Stimulated activated CD8-positive, alpha-beta memory T cell treated with anti-CD3 and anti-CD28 coated beads, Interleukin-7, amount 100 ng/mL, for 48 hours (primary cell): ENCODE data around the gene C12orf43.

Source experiments
- DNase-seq, 2 donors: peaks; one replicate each; pipeline ENCODE4 v3.0.0-alpha.2; 2020; ENCODE audit warnings: low read depth in 1 of 2; ENCODE audit errors: extremely low read depth in 1 of 2

The C12orf43 gene

GRCh38 chr12:121000530-121000929 is 15.8 kb downstream of the C12orf43 start:
- DNase-seq: no peak

- no peak for DNase-seq
These were observed 16.8 kb downstream of the C12orf43 start for GRCh38 chr12:120999191-121000120.

GRCh38 chr12:120998435-120998834 is 17.9 kb downstream of the C12orf43 start:
- no peak for DNase-seq

GRCh38 chr12:120997448-120997847 is 18.8 kb downstream of the C12orf43 start:
- no peak for DNase-seq

DNA sequence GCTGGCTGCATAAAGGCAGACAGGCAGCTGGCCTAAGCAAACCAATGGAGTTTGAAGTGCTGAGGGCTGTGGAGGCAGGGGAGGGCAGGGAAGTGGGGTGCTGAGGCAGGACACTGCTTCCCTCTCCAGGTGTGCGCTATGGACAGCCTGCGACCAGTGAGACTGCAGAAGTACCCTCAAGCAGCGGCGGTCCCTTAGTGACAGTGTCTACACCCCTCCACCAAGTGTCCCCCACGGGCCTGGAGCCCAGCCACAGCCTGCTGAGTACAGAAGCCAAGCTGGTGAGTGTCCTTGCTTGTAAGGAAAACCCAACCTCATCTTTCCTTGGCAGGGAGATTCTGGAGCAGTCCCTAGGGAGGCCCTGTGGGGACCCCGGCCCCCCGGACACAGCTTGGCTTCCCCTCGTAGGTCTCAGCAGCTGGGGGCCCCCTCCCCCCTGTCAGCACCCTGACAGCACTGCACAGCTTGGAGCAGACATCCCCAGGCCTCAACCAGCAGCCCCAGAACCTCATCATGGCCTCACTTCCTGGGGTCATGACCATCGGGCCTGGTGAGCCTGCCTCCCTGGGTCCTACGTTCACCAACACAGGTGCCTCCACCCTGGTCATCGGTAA is 20.0 kb downstream of the C12orf43 start:
- DNase-seq: no peak

DNA sequence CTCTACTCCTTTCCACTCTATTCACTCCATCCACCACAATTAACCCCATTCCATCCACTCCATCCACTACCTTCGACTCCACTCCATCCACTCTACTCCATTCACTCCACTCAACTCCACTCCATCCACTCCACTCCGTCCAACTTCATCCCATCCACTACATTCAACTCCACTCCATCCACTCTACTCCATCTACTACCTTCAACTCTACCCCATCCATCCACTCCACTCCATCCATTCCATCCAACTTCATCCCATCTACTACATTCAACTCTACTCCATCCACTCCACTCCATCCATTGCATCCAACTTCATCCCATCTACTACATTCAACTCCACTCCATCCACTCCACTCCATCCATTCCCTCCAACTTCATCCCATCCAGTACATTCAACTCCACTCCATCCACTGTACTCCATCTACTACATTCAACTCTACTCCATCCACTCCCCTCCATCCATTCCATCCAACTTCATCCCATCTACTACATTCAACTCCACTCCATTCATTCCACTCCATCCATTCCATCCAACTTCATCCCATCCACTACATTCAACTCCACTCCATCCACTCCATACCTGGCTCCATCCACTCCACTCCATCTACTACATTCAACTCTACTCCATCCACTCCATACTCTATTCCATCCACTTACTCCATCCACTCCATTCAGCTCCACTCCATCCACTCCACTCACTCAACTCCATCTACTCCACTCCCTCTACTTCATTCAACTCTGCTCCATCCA is 21.5 kb downstream of the C12orf43 start:
- no peak for DNase-seq

DNA sequence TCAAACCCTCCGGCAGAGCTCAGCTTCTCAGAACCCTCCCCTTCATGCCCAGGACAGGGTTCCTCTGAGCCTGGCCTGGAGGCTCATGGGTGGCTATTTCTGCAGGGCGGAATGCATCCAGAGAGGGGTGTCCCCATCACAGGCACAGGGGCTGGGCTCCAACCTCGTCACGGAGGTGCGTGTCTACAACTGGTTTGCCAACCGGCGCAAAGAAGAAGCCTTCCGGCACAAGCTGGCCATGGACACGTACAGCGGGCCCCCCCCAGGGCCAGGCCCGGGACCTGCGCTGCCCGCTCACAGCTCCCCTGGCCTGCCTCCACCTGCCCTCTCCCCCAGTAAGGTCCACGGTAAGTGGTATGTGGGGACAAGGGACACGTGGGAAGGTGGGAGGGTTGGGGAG is 22.2 kb downstream of the C12orf43 start:
- DNase-seq: no peak

DNA sequence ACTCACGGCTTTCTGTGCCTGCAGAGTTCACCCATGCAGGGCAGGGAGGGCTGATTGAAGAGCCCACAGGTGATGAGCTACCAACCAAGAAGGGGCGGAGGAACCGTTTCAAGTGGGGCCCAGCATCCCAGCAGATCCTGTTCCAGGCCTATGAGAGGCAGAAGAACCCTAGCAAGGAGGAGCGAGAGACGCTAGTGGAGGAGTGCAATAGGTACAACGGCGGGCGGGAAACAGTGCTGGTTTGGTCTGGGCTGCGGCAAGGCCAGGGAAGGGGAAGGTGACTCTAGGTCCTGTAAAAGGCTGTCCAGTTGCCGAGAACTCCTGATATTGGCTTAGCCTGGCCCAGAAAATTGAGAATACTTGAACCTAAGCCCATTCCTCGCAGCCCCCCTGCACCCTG is 22.8 kb downstream of the C12orf43 start:
- no peak for DNase-seq

GRCh38 chr12:120992989-120993388 is 23.3 kb downstream of the C12orf43 start:
- no peak for DNase-seq

GRCh38 chr12:120991965-120992364 is 24.3 kb downstream of the C12orf43 start:
- DNase-seq: no peak

DNA sequence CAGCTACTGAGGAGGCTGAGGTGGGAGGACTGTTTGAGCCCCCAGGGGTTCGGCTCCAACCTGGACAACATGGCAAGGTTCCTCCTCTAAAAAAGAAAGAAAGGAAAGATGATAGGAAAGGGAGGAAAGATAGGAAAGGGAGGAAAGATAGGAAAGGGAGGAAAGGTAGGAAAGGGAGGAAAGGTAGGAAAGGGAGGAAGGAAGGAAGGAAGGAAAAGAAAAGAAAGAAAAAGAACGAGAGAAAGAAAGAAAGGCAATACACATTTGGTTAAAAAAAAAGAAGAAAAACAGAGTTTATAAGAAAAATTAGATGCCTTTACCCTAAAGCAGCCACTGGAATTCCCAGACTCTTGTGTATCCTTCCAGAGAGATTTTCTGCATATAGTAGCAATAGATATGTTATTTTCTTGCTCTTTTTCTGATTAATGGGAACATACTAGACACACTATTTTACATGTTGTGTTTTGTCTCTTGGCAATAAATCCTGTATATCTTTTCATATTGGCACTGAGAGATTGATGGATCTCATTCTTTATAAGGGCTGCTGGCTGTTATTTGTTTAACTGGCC is 25.7 kb downstream of the C12orf43 start:
- no peak for DNase-seq

DNA sequence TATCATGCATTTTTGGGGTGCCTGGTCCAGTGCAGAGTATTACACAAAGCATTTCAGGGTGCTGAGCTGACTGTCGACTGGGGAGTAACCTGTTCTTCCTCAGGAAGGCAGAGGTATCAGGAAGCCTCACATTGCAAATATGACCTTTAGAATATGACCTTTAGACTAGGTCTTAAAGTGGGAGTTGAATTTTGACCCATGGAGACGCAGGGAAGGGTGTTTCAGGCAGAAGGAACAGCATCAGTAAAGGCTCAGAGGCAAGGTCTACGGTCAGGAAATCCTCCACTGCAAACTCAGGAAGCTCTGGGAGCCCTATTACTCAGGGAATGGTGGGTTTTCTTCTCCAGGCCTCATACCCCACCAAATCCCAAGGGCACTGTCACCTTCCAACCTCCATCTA is 26.6 kb downstream of the C12orf43 start:
- DNase-seq: no peak

DNA sequence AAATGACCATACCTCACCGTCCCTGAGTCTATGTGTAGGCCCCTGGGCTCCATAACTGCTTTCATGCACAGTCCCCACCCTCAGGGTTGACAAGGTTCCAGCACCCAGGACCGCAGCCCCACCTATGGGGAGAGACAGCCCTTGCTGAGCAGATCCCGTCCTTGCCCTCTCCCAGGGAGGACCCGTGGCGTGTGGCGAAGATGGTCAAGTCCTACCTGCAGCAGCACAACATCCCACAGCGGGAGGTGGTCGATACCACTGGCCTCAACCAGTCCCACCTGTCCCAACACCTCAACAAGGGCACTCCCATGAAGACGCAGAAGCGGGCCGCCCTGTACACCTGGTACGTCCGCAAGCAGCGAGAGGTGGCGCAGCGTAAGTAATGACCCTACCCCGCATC is 27.6 kb downstream of the C12orf43 start:
- DNase-seq: no peak

DNA sequence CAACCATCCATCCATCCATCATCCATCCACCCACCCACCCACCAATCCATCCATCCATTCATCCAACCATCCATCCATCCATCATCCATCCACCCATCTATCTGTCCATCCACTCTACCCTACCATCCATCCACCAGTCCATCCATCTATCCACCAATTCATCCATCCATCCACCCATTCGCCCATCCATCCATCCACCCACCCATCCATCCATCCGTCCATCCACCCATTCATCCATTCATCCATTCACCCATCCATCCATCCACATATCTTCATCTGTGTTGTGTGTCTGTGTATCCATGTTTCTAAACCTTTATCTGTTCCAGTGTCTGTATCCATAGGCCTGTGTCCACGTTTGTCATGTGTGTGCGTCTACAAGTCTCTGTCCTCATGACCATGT is 28.1 kb downstream of the C12orf43 start:
- DNase-seq: no peak

DNA sequence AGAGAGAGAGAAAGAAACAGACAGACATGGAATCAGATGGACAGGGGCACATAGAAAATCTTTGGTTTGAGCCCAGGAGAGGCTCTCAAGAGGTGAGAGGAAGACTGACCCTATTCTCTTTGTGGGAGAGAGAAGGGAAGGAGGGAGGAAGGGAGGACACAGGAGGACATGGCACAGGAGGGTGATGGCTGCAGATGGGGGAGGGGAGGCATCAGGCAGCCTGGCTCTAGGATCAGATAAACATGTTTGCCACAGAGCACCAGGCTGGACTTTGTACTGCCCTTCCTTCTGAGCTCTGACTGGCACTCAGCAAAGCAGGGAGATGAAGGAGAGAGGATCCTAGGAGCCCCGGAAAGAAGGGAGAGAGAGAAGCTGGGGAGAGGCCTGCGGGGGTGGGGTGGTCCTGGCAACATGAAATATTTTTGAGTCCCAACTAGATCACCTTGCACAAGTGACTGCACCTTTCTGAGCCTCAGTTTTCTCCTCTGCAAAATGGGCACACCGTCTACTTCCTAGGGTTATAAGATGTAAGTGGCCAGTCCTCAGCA is 31.9 kb downstream of the C12orf43 start:
- DNase-seq: no peak

GRCh38 chr12:120983759-120984158 is 32.5 kb downstream of the C12orf43 start:
- DNase-seq: no peak

DNA sequence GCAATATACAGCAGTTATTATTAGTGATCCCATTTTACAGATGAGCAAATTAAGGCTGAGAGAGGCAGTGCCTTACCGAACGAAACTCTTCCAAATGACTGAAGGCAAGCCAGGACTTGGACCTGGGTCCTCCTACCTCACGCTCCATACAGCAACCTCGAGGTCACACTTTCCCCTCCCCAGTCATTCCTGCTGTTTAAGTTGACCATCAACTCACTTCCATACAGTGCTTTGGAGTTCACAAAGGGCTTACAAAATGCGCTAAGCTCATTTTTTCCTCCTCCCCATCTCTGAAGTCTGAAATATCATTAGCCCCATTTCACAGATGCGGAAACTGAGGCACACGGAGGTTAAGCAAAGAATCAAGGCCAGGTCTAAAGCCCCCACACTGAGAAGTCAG is 33.6 kb downstream of the C12orf43 start:
- DNase-seq: no peak

GRCh38 chr12:120981407-120981941 is 34.8 kb downstream of the C12orf43 start:
- no peak for DNase-seq

DNA sequence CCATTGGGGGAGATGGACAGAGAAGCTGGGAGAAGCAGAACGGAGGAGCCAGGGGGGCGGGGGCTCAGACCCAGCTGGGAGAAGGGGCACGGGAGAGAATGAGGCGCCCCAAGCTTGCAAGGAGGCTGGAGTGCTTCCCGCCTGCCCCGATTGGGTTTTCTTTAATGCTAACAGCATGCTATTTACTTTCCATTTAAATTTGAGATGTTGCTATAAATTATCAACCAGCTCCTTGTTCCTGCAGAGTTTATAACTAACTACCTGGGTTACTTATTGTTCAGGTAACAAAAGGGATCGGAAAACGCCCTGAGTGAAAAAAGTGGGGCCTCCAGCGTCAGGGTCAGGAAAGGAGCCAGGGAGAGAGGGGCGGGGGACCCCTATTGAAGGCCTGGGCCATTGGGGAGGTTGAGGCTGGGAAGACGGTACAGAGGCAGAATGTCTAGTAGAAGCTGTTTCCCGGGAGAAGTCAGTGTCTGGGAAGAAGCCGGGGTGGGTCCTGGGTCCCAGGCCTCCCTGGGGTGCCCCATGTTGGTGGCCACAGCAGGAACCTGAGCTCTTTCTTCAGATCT is 35.4 kb downstream of the C12orf43 start:
- DNase-seq: no peak
